K562 (cell line): ENCODE data around the gene MFSD12. TPM values are rescaled to one million over a fixed set of nuclear protein-coding genes. Genes with fewer than 3 reads are reported as not detected.

Experiments
- ATAC-seq: fragments of 200-7000 bp; cut with Tn5 transposase; 3 replicates; pipeline ENCODE4 v1.9.1; 2020; ENCODE audit warnings: moderate library complexity
- BruUV-seq: library from RNA; stranded (reverse); fragments of 400-500 nt; replicated peaks from 2 replicates; lab custom pipeline; 2021; lab: Mats Ljungman, UMichigan
- CTCF ChIA-PET: fragments of 300-600 bp; formaldehyde crosslinking; extraction: SDS; loops from one replicate; lab custom pipeline; 2021; ENCODE audit warnings: low intra/inter-chr PET ratio; lab: Yijun Ruan, JAX
- POLR2A ChIA-PET: fragments of 300-600, 350-650 bp; sonication (Branson Sonifier 250); formaldehyde crosslinking; extraction: SDS; loops from one replicate; lab custom pipeline; 2021; ENCODE audit warnings: antibody characterized with exemption, inconsistent platforms; lab: Yijun Ruan, JAX
- DNase-seq, 4 experiments: peaks; one replicate each; pipeline versions ENCODE4 v3.0.0 to v3.0.0-alpha.2; 2011 to 2018; ENCODE audit warnings: low spot score in 3 of 4, mixed read lengths in 3 of 4; ENCODE audit errors: extremely low read depth in 1 of 4
- FAIRE-seq: peaks from 2 replicates; lab custom pipeline; 2011; peaks lifted over from hg19 to GRCh38; lab: Jason Lieb, UNC
- H2AFZ ChIP-seq: 2 replicates; pipeline ENCODE4 v1.6.0; 2011; ENCODE audit warnings: low read depth, low read length, control low read depth, inconsistent platforms
- H3K27ac ChIP-seq: fragments of 200-600 bp; 3 replicates; pipeline ENCODE4 v1.8.0; 2011; ENCODE audit warnings: low read depth, mild to moderate bottlenecking, control low read depth, inconsistent platforms, low read length, moderate library complexity, mixed read lengths; ENCODE audit errors: extremely low read depth
- H3K27me3 ChIP-seq, 2 experiments: fragments of 300-600 bp in 1 of 2; 2 replicates in 1 of 2; 3 replicates in 1 of 2; pipeline versions ENCODE4 v1.6.0 to v1.8.0; 2011; ENCODE audit warnings: inconsistent platforms in 2 of 2, low read length in 2 of 2, mild to moderate bottlenecking in 1 of 2, mixed read lengths in 1 of 2, moderate library complexity in 1 of 2; ENCODE audit not compliant: control insufficient read depth in 2 of 2, insufficient read depth in 2 of 2
- H3K36me3 ChIP-seq: fragments of 300-600 bp; 3 replicates; pipeline ENCODE4 v1.8.0; 2011; ENCODE audit warnings: mild to moderate bottlenecking, low read length, inconsistent platforms; ENCODE audit not compliant: control insufficient read depth, insufficient read depth
- H3K4me1 ChIP-seq, 2 experiments: fragments of 200-600 bp in 1 of 2; replicated peaks in 1 of 2; 2 replicates in 1 of 2; 3 replicates in 1 of 2; pipeline versions ENCODE4 v1.5.1 to v1.8.0; 2011; ENCODE audit warnings: inconsistent platforms in 2 of 2, low read length in 2 of 2, mild to moderate bottlenecking in 1 of 2, mixed read lengths in 1 of 2, moderate library complexity in 1 of 2; ENCODE audit not compliant: control insufficient read depth in 2 of 2, insufficient read depth in 2 of 2
- H3K4me2 ChIP-seq: 2 replicates; pipeline ENCODE4 v1.6.1; 2011; ENCODE audit warnings: low read length, control low read depth, inconsistent platforms, mixed read lengths; ENCODE audit not compliant: insufficient read depth
- H3K4me3 ChIP-seq: fragments of 200-600 bp; sonication (generic), shearing (Covaris generic); 2 replicates; pipeline ENCODE4 v1.5.1; 2016; ENCODE audit warnings: control low read depth, inconsistent platforms
- H3K79me2 ChIP-seq: fragments of 200-600 bp; 3 replicates; pipeline ENCODE4 v1.8.0; 2011; ENCODE audit warnings: low read length, inconsistent platforms; ENCODE audit not compliant: control insufficient read depth, insufficient read depth
- H3K9ac ChIP-seq, 2 experiments: 2 replicates each; pipeline versions ENCODE4 v1.6.0 to v1.6.1; 2011; ENCODE audit warnings: low read depth in 2 of 2, low read length in 2 of 2, control low read depth in 1 of 2, inconsistent platforms in 1 of 2, mild to moderate bottlenecking in 1 of 2, mixed read lengths in 1 of 2; ENCODE audit not compliant: insufficient read depth in 1 of 2
- H3K9me1 ChIP-seq: one replicate; pipeline ENCODE4 v1.6.0; 2011; ENCODE audit warnings: inconsistent platforms, mild to moderate bottlenecking, low read length, moderate library complexity; ENCODE audit not compliant: control insufficient read depth, insufficient read depth
- H3K9me3 ChIP-seq: replicated peaks from 2 replicates; pipeline ENCODE4 v1.5.1; 2011; ENCODE audit warnings: low read depth, low read length, inconsistent platforms; ENCODE audit not compliant: control insufficient read depth, insufficient read depth
- H4K20me1 ChIP-seq: replicated peaks from 2 replicates; pipeline ENCODE4 v1.6.1; 2011; ENCODE audit warnings: low read length, inconsistent platforms, mixed read lengths; ENCODE audit not compliant: control insufficient read depth, insufficient read depth
- DLX4 ChIP-seq: fragments of 250-450 bp; sonication (Bioruptor Pico); IDR thresholded peaks from 2 replicates; pipeline ENCODE4 v1.6.1; 2021; ENCODE audit warnings: mild to moderate bottlenecking
- LARP7 ChIP-seq: fragments of 450-650 bp; IDR thresholded peaks from 2 replicates; pipeline ENCODE4 v1.6.1; 2016
- NCOA1 ChIP-seq: fragments of 450-650 bp; IDR thresholded peaks from 2 replicates; pipeline ENCODE4 v1.6.1; 2016; ENCODE audit warnings: low read depth
- PRDM10 ChIP-seq: fragments of 450-650 bp; IDR thresholded peaks from 2 replicates; pipeline ENCODE4 v1.6.1; 2018; ENCODE audit not compliant: partially characterized antibody
- YBX1 ChIP-seq: fragments of 450-650 bp; IDR thresholded peaks from 2 replicates; pipeline ENCODE4 v1.7.1; 2016; ENCODE audit warnings: mild to moderate bottlenecking
- ZFP30 ChIP-seq: fragments of 250-450 bp; sonication (Bioruptor Pico); IDR thresholded peaks from 2 replicates; pipeline ENCODE4 v1.8.0; 2022; ENCODE audit warnings: moderate library complexity, mild to moderate bottlenecking, inconsistent platforms, borderline replicate concordance
- ZNF124 ChIP-seq: sonication (generic); formaldehyde crosslinking; IDR thresholded peaks from 2 replicates; pipeline ENCODE4 v1.8.1; 2022; ENCODE audit warnings: missing genetic modification reagents
- ZNF274 ChIP-seq: IDR thresholded peaks from 2 replicates; pipeline ENCODE4 v1.6.1; 2011; ENCODE audit warnings: low read depth, mild to moderate bottlenecking, low read length, moderate library complexity, borderline replicate concordance
- ZNF584 ChIP-seq: fragments of 200-800 bp; sonication (Bioruptor generic); IDR thresholded peaks from 2 replicates; pipeline ENCODE4 v1.6.1; 2016; ENCODE audit warnings: low read depth, mild to moderate bottlenecking, missing genetic modification characterization, missing compliant biosample characterization
- ZNF707 ChIP-seq: fragments of 250-450 bp; sonication (Bioruptor Pico); conservative IDR thresholded peaks from 2 replicates; pipeline ENCODE4 v1.8.0; 2022; ENCODE audit warnings: inconsistent platforms, mild to moderate bottlenecking, moderate library complexity
- WGBS: fragments of 100-300 bp; shearing (Covaris generic); methylation state at CpG from one replicate; pipeline ENCODE4 v1.1.6; 2016; ENCODE audit warnings: low coverage, mixed read lengths; ENCODE audit not compliant: insufficient coverage; ENCODE audit errors: missing lambda C conversion rate; 5-methylcytosine and 5-hydroxymethylcytosine counted together
- in situ Hi-C: fragments of 300-500 bp; cut with MboI; formaldehyde crosslinking; loops from 4 replicates; pipeline ENCODE4 v1.15.0; 2018; ENCODE audit warnings: inconsistent platforms, mixed read lengths
- intact Hi-C: fragments of 100-400 bp; cut with micrococcal nuclease; formaldehyde crosslinking; loops from 2 replicates; pipeline ENCODE4 v1.14.2; 2022
- polyA plus RNA-seq, 8 experiments: library from polyadenylated mRNA; depleted of rRNA in 4 of 8; stranded (reverse) in 5 of 8; unstranded in 3 of 8; fragments of >200 nt; fragmentation: Nextera tagmentation in 2 of 8; fragmentation: Illumina TruSeq in 1 of 8; extraction: Ambion mirVana in 2 of 8; extraction: Trizol in 1 of 8; gene quantifications; 2 replicates each; pipeline versions ENCODE4 v1.2.1 to v1.2.3, GENCODE V29; 2011 to 2014; ENCODE audit warnings: inconsistent platforms in 1 of 8, missing spikeins in 1 of 8
- total RNA-seq, 7 experiments: library from RNA; depleted of rRNA in 6 of 7; stranded (reverse); fragments of >200 nt in 6 of 7; fragmentation: Illumina TruSeq in 2 of 7; extraction: Trizol in 2 of 7; gene quantifications; 2 replicates each; pipeline versions ENCODE4 v1.2.1 to v1.2.3, GENCODE V29; 2011 to 2021; ENCODE audit warnings: low replicate concordance in 1 of 7
- TF ChIP-seq, protein P1 (sequence below): sonication (generic); formaldehyde crosslinking; IDR thresholded peaks from 2 replicates; pipeline ENCODE4 v1.8.1; 2023; ENCODE audit warnings: mild to moderate bottlenecking, missing genetic modification reagents
- TF ChIP-seq, protein P2 (sequence below): fragments of 250-450 bp; sonication (Bioruptor Pico); IDR thresholded peaks from 2 replicates; pipeline ENCODE4 v1.8.0; 2021; ENCODE audit warnings: mild to moderate bottlenecking, moderate library complexity
- TF ChIP-seq, protein P3 (sequence below): fragments of 450-650 bp; conservative IDR thresholded peaks from 2 replicates; pipeline ENCODE4 v1.6.1; 2016; ENCODE audit warnings: missing genetic modification characterization, low read depth, mild to moderate bottlenecking, control low read depth, missing compliant biosample characterization

The MFSD12 gene
- total and polyA plus RNA-seq, 9 of the 15 experiments (the other 6 are each of a cell fraction or from before 2014, with no cell fraction given), result 0.69 to 112 (median 31.8) TPM

DNA sequence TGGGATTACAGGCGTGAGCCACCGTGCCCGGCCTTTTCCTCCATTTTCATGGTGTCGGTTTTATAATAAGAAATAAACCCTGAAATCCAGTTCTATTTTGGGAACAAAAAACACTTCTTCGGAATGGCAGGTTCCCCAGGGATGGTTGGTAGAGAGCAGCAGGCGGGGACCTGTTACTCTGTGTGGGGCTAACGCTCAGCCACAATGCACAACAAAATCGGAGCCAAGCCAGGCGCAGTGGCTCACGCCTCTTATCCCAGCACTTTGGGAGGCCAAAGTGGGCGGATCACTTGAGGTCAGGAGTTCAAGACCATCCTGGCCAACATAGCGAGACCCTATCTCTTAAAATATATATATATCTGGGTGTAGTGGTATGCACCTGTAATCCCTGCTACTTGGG is 43.6 kb upstream of the MFSD12 start:
- ATAC-seq, result no peak
- intact Hi-C loops (loop anchor here (10.0 kb wide), 1 partner anchor 56 kb away; no protein-coding TSS in a partner anchor), in situ Hi-C loops (no loop called here)
- no peak overlapping the region for H3K27ac ChIP-seq
- POLR2A ChIA-PET, result interaction anchor here (1.7 kb wide), 1 partner anchor 9 kb away, joined by 4 read pairs; no protein-coding TSS in a partner anchor
- H3K9me3 ChIP-seq, result no peaks in the 10 kb centered on the region
- peaks cover 2% of the 10 kb centered on the region for H3K9me1 ChIP-seq
- no peak overlapping the region for H3K9ac ChIP-seq
- no peak overlapping the region for H3K4me3 ChIP-seq
- FAIRE-seq, result no peak
- peaks cover 24% of the 10 kb centered on the region; the same call in 1 of the 3 replicates for H3K36me3 ChIP-seq
- BruUV-seq, result no TSS peak
- H3K27me3 ChIP-seq, result no peaks in the 10 kb centered on the region
- peaks cover 9 to 41% of the 10 kb centered on the region in 2 experiments for H3K4me1 ChIP-seq
- 88% methylated on average over 12 of the region's 12 CpGs for WGBS
- H2AFZ ChIP-seq, result no peak overlapping the region
- CTCF ChIA-PET, result no interaction called here
- DNase-seq, result no peak
- H4K20me1 ChIP-seq, result no peaks in the 10 kb centered on the region
- no peak overlapping the region for H3K4me2 ChIP-seq
- peaks cover 24% of the 10 kb centered on the region for H3K79me2 ChIP-seq
- TF ChIP-seq YBX1 (no peak), ZNF124 (CRISPR knock-in tag) (no peak), ZNF274 (no peak), DLX4 (no peak), PRDM10 (no peak), ZNF707 (no peak), ZNF584 (CRISPR knock-in tag) (no peak), NCOA1 (no peak), LARP7 (no peak), ZFP30 (CRISPR knock-in tag) (no peak)
- TF ChIP-seq, protein P1, sequence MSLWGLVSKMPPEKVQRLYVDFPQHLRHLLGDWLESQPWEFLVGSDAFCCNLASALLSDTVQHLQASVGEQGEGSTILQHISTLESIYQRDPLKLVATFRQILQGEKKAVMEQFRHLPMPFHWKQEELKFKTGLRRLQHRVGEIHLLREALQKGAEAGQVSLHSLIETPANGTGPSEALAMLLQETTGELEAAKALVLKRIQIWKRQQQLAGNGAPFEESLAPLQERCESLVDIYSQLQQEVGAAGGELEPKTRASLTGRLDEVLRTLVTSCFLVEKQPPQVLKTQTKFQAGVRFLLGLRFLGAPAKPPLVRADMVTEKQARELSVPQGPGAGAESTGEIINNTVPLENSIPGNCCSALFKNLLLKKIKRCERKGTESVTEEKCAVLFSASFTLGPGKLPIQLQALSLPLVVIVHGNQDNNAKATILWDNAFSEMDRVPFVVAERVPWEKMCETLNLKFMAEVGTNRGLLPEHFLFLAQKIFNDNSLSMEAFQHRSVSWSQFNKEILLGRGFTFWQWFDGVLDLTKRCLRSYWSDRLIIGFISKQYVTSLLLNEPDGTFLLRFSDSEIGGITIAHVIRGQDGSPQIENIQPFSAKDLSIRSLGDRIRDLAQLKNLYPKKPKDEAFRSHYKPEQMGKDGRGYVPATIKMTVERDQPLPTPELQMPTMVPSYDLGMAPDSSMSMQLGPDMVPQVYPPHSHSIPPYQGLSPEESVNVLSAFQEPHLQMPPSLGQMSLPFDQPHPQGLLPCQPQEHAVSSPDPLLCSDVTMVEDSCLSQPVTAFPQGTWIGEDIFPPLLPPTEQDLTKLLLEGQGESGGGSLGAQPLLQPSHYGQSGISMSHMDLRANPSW (CRISPR knock-in tag), result no peak
- TF ChIP-seq, protein P2, sequence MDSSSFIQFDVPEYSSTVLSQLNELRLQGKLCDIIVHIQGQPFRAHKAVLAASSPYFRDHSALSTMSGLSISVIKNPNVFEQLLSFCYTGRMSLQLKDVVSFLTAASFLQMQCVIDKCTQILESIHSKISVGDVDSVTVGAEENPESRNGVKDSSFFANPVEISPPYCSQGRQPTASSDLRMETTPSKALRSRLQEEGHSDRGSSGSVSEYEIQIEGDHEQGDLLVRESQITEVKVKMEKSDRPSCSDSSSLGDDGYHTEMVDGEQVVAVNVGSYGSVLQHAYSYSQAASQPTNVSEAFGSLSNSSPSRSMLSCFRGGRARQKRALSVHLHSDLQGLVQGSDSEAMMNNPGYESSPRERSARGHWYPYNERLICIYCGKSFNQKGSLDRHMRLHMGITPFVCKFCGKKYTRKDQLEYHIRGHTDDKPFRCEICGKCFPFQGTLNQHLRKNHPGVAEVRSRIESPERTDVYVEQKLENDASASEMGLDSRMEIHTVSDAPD (CRISPR knock-in tag), result no peak
- TF ChIP-seq, protein P3, sequence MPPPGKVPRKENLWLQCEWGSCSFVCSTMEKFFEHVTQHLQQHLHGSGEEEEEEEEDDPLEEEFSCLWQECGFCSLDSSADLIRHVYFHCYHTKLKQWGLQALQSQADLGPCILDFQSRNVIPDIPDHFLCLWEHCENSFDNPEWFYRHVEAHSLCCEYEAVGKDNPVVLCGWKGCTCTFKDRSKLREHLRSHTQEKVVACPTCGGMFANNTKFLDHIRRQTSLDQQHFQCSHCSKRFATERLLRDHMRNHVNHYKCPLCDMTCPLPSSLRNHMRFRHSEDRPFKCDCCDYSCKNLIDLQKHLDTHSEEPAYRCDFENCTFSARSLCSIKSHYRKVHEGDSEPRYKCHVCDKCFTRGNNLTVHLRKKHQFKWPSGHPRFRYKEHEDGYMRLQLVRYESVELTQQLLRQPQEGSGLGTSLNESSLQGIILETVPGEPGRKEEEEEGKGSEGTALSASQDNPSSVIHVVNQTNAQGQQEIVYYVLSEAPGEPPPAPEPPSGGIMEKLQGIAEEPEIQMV (tag), result no peak
